Stimulated activated CD4-positive, alpha-beta T cell treated with anti-CD3 and anti-CD28 coated beads, Interleukin-15, amount 100 ng/mL, for 48 hours (primary cell): Measurements from ENCODE around the gene ITGB2.

Source experiments
- DNase-seq, 2 donors: peaks; one replicate each; pipeline ENCODE4 v3.0.0-alpha.2; 2020; ENCODE audit warnings: low read depth in 2 of 2

Gene ITGB2

GRCh38 chr21:44955141-44955797 lies 34.6 kb upstream of the ITGB2 start:
- DNase-seq, result no peak

GRCh38 chr21:44954281-44954771 lies 33.6 kb upstream of the ITGB2 start:
- DNase-seq, result no peak

GRCh38 chr21:44953628-44954021 lies 32.9 kb upstream of the ITGB2 start:
- no peak for DNase-seq

- no peak for DNase-seq
Measured at GRCh38 chr21:44952929-44953627, 32.4 kb upstream of the ITGB2 start.

- DNase-seq, result no peak
Measured at GRCh38 chr21:44952116-44952928, 31.6 kb upstream of the ITGB2 start.

GRCh38 chr21:44951186-44951915 lies 30.7 kb upstream of the ITGB2 start:
- DNase-seq, result no peak

- no peak for DNase-seq
Measured at GRCh38 chr21:44950351-44950750, 29.7 kb upstream of the ITGB2 start.

GRCh38 chr21:44949779-44950198 lies 29.1 kb upstream of the ITGB2 start:
- peak; percentile 53 to 72 for DNase-seq

GRCh38 chr21:44949161-44949778 lies 28.6 kb upstream of the ITGB2 start:
- DNase-seq, result no peak

- no peak for DNase-seq
Measured at GRCh38 chr21:44948426-44949120, 27.9 kb upstream of the ITGB2 start.

GRCh38 chr21:44947930-44948331 lies 27.2 kb upstream of the ITGB2 start:
- DNase-seq, result no peak

GRCh38 chr21:44947111-44947929 lies 26.6 kb upstream of the ITGB2 start:
- DNase-seq, result no peak

GRCh38 chr21:44946254-44947041 lies 25.7 kb upstream of the ITGB2 start:
- DNase-seq, result no peak

- no peak for DNase-seq
Measured at GRCh38 chr21:44944596-44944995, 23.9 kb upstream of the ITGB2 start.

- no peak for DNase-seq
Measured at GRCh38 chr21:44943686-44944550, 23.2 kb upstream of the ITGB2 start.

GRCh38 chr21:44943005-44943685 lies 22.4 kb upstream of the ITGB2 start:
- DNase-seq, result no peak

GRCh38 chr21:44942566-44942965 lies 21.9 kb upstream of the ITGB2 start:
- DNase-seq, result no peak
